Measurements from ENCODE around the gene FAM174B.
"Not testable (repeated sequence)": the region's sequence is repeated elsewhere in the genome, so short reads cannot be mapped to it uniquely, and the experiment has no call there.

The FAM174B gene

GRCh38 chr15:92611150-92611549 lies 44.4 kb downstream of the FAM174B start:
- Mint-ChIP-seq H3K27ac (no peak overlapping the region), H3K4me1 (ENCODE audit: low read depth) (no peaks in the 10 kb centered on the region), H3K36me3 (ENCODE audit: low read depth) (no peaks in the 10 kb centered on the region), H3K27me3 (ENCODE audit: low read depth) (no peaks in the 10 kb centered on the region), H3K4me3 (no peak overlapping the region), H3K9me3 (no peaks in the 10 kb centered on the region)

GRCh38 chr15:92610101-92610520 lies 45.5 kb downstream of the FAM174B start:
- H3K4me3 Mint-ChIP-seq, result no peak overlapping the region
- H3K36me3 Mint-ChIP-seq (ENCODE audit: low read depth), result no peaks in the 10 kb centered on the region
- H3K27me3 Mint-ChIP-seq (ENCODE audit: low read depth), result no peaks in the 10 kb centered on the region
- H3K9me3 Mint-ChIP-seq, result no peaks in the 10 kb centered on the region
- no peak overlapping the region for H3K27ac Mint-ChIP-seq
- no peaks in the 10 kb centered on the region for H3K4me1 Mint-ChIP-seq (ENCODE audit: low read depth)

- Mint-ChIP-seq H3K9me3 (no peaks in the 10 kb centered on the region), H3K4me1 (ENCODE audit: low read depth) (no peaks in the 10 kb centered on the region), H3K27me3 (ENCODE audit: low read depth) (no peaks in the 10 kb centered on the region)
Observed at GRCh38 chr15:92608866-92609700, 46.5 kb downstream of the FAM174B start.

GRCh38 chr15:92606836-92607150 lies 48.8 kb downstream of the FAM174B start:
- H3K4me3 Mint-ChIP-seq; H3K36me3 Mint-ChIP-seq (ENCODE audit: low read depth); H3K9me3 Mint-ChIP-seq; H3K27me3 Mint-ChIP-seq (ENCODE audit: low read depth); H3K4me1 Mint-ChIP-seq (ENCODE audit: low read depth); H3K27ac Mint-ChIP-seq: not testable (repeated sequence)

More at GRCh38 chr15:92608866-92609700, 46.5 kb downstream of the FAM174B start:
- Mint-ChIP-seq H3K27ac (no peak overlapping the region), H3K4me3 (no peak overlapping the region), H3K36me3 (ENCODE audit: low read depth) (no peaks in the 10 kb centered on the region)

- H3K4me3 Mint-ChIP-seq, result no peak overlapping the region
- H3K9me3 Mint-ChIP-seq, result no peaks in the 10 kb centered on the region
- H3K4me1 Mint-ChIP-seq (ENCODE audit: low read depth), result no peaks in the 10 kb centered on the region
- H3K27me3 Mint-ChIP-seq (ENCODE audit: low read depth), result no peaks in the 10 kb centered on the region
- no peaks in the 10 kb centered on the region for H3K36me3 Mint-ChIP-seq (ENCODE audit: low read depth)
- H3K27ac Mint-ChIP-seq, result no peak overlapping the region
Observed at GRCh38 chr15:92606126-92606835, 49.3 kb downstream of the FAM174B start.

GRCh38 chr15:92605225-92605944 lies 50.2 kb downstream of the FAM174B start:
- Mint-ChIP-seq H3K4me3 (no peak overlapping the region), H3K9me3 (no peaks in the 10 kb centered on the region), H3K27ac (no peak overlapping the region), H3K4me1 (ENCODE audit: low read depth) (no peaks in the 10 kb centered on the region), H3K27me3 (ENCODE audit: low read depth) (no peaks in the 10 kb centered on the region), H3K36me3 (ENCODE audit: low read depth) (no peaks in the 10 kb centered on the region)

- H3K4me1 Mint-ChIP-seq (ENCODE audit: low read depth), result no peaks in the 10 kb centered on the region
- H3K27ac Mint-ChIP-seq, result no peak overlapping the region
- H3K9me3 Mint-ChIP-seq, result no peaks in the 10 kb centered on the region
- H3K36me3 Mint-ChIP-seq (ENCODE audit: low read depth), result no peaks in the 10 kb centered on the region
- no peak overlapping the region for H3K4me3 Mint-ChIP-seq
- no peaks in the 10 kb centered on the region for H3K27me3 Mint-ChIP-seq (ENCODE audit: low read depth)
Observed at GRCh38 chr15:92603743-92604470, 51.7 kb downstream of the FAM174B start.

GRCh38 chr15:92603278-92603677 lies 52.3 kb downstream of the FAM174B start:
- H3K36me3 Mint-ChIP-seq (ENCODE audit: low read depth), result no peaks in the 10 kb centered on the region
- no peak overlapping the region for H3K27ac Mint-ChIP-seq
- H3K9me3 Mint-ChIP-seq, result no peaks in the 10 kb centered on the region
- H3K27me3 Mint-ChIP-seq (ENCODE audit: low read depth), result no peaks in the 10 kb centered on the region
- no peaks in the 10 kb centered on the region for H3K4me1 Mint-ChIP-seq (ENCODE audit: low read depth)
- no peak overlapping the region for H3K4me3 Mint-ChIP-seq

- H3K27me3 Mint-ChIP-seq (ENCODE audit: low read depth), result no peaks in the 10 kb centered on the region
- no peaks in the 10 kb centered on the region for H3K4me1 Mint-ChIP-seq (ENCODE audit: low read depth)
- H3K4me3 Mint-ChIP-seq, result no peak overlapping the region
- H3K36me3 Mint-ChIP-seq (ENCODE audit: low read depth), result no peaks in the 10 kb centered on the region
- no peaks in the 10 kb centered on the region for H3K9me3 Mint-ChIP-seq
- H3K27ac Mint-ChIP-seq, result no peak overlapping the region
Observed at GRCh38 chr15:92602267-92602593, 53.3 kb downstream of the FAM174B start.

GRCh38 chr15:92601592-92602266 lies 53.8 kb downstream of the FAM174B start:
- Mint-ChIP-seq H3K36me3 (ENCODE audit: low read depth) (no peaks in the 10 kb centered on the region), H3K27me3 (ENCODE audit: low read depth) (no peaks in the 10 kb centered on the region), H3K27ac (no peak overlapping the region), H3K4me1 (ENCODE audit: low read depth) (no peaks in the 10 kb centered on the region), H3K9me3 (no peaks in the 10 kb centered on the region), H3K4me3 (no peak overlapping the region)

- H3K27ac Mint-ChIP-seq, result no peak overlapping the region
- no peaks in the 10 kb centered on the region for H3K36me3 Mint-ChIP-seq (ENCODE audit: low read depth)
- H3K4me3 Mint-ChIP-seq, result no peak overlapping the region
- H3K9me3 Mint-ChIP-seq, result no peaks in the 10 kb centered on the region
- H3K27me3 Mint-ChIP-seq (ENCODE audit: low read depth), result no peaks in the 10 kb centered on the region
- H3K4me1 Mint-ChIP-seq (ENCODE audit: low read depth), result no peaks in the 10 kb centered on the region
Observed at GRCh38 chr15:92600856-92601255, 54.7 kb downstream of the FAM174B start.

- H3K9me3 Mint-ChIP-seq, result no peaks in the 10 kb centered on the region
Observed at GRCh38 chr15:92599394-92599970, 56.1 kb downstream of the FAM174B start.

GRCh38 chr15:92597548-92597947 lies 58.0 kb downstream of the FAM174B start:
- no peaks in the 10 kb centered on the region for H3K9me3 Mint-ChIP-seq
- H3K4me3 Mint-ChIP-seq, result no peak overlapping the region
- no peaks in the 10 kb centered on the region for H3K36me3 Mint-ChIP-seq (ENCODE audit: low read depth)
- H3K27ac Mint-ChIP-seq, result no peak overlapping the region
- peaks cover 4% of the 10 kb centered on the region for H3K27me3 Mint-ChIP-seq (ENCODE audit: low read depth)
- no peaks in the 10 kb centered on the region for H3K4me1 Mint-ChIP-seq (ENCODE audit: low read depth)

More at GRCh38 chr15:92599394-92599970, 56.1 kb downstream of the FAM174B start:
- Mint-ChIP-seq H3K27me3 (ENCODE audit: low read depth) (peaks cover 2% of the 10 kb centered on the region), H3K36me3 (ENCODE audit: low read depth) (no peaks in the 10 kb centered on the region), H3K4me1 (ENCODE audit: low read depth) (no peaks in the 10 kb centered on the region), H3K4me3 (no peak overlapping the region), H3K27ac (no peak overlapping the region)

- H3K27ac Mint-ChIP-seq, result no peak overlapping the region
- no peaks in the 10 kb centered on the region for H3K4me1 Mint-ChIP-seq (ENCODE audit: low read depth)
- H3K36me3 Mint-ChIP-seq (ENCODE audit: low read depth), result no peaks in the 10 kb centered on the region
- H3K4me3 Mint-ChIP-seq, result no peak overlapping the region
- H3K9me3 Mint-ChIP-seq, result no peaks in the 10 kb centered on the region
- H3K27me3 Mint-ChIP-seq (ENCODE audit: low read depth), result peaks cover 4% of the 10 kb centered on the region
Observed at GRCh38 chr15:92596623-92597022, 59.0 kb downstream of the FAM174B start.
